Measurements from ENCODE around the gene MYH9. TPM values are rescaled to one million over a fixed set of nuclear protein-coding genes. Genes with fewer than 3 reads are reported as not detected.

The MYH9 gene
- total RNA-seq, 3 donors from 2014 or later (not counting 1 experiment from before 2014, with no cell fraction given) = 803 to 1,038 (median 808) TPM

- Histone ChIP-seq H3K4me3 (ENCODE audit: low read length) (no peak overlapping the region), H3K27ac (ENCODE audit: low read length) (no peak overlapping the region), H3K9me3 (ENCODE audit: control insufficient read depth, insufficient read depth, low read length) (no peaks in the 10 kb centered on the region), H3K4me1 (ENCODE audit: control insufficient read depth, insufficient read depth, low read length) (peaks cover 17% of the 10 kb centered on the region), H3K36me3 (ENCODE audit: control insufficient read depth, insufficient read depth, low read length) (no peaks in the 10 kb centered on the region), H3K27me3 (ENCODE audit: control insufficient read depth, insufficient read depth, low read length) (no peaks in the 10 kb centered on the region)
- Mint-ChIP-seq H3K27ac (no peak overlapping the region), H3K4me1 (peaks cover 16 to 25% of the 10 kb centered on the region in 2 donors), H3K36me3 (no peaks in the 10 kb centered on the region), H3K9me3 (no peaks in the 10 kb centered on the region), H3K4me3 (no peak overlapping the region), H3K27me3 (ENCODE audit: low read depth in 2 of 2) (no peaks in the 10 kb centered on the region)
- DNase-seq = no peak
- ATAC-seq = peak in 2 of 3 donors; percentile 18 to 81
- TF ChIP-seq CTCF (IDR thresholded peaks at IDR 0.05) = no peak
- 77% methylated on average over 11 of the region's 16 CpGs for WGBS (ENCODE audit: insufficient coverage)
- intact Hi-C loops (cut with micrococcal nuclease) = no loop called here
Observed at GRCh38 chr22:36423461-36424404, 36.0 kb upstream of the MYH9 start.

- no peaks in the 10 kb centered on the region for H3K27me3 Mint-ChIP-seq (ENCODE audit: low read depth in 2 of 2)
- peaks cover 16 to 25% of the 10 kb centered on the region in 2 donors for H3K4me1 Mint-ChIP-seq
- no peaks in the 10 kb centered on the region for H3K9me3 ChIP-seq (ENCODE audit: control insufficient read depth, insufficient read depth, low read length)
- H3K27ac ChIP-seq (ENCODE audit: low read length) = no peak overlapping the region
- no peaks in the 10 kb centered on the region for H3K27me3 ChIP-seq (ENCODE audit: control insufficient read depth, insufficient read depth, low read length)
- H3K4me1 ChIP-seq (ENCODE audit: control insufficient read depth, insufficient read depth, low read length) = peaks cover 22% of the 10 kb centered on the region
- 93% methylated on average over 14 of the region's 14 CpGs for WGBS (ENCODE audit: insufficient coverage)
- H3K4me3 Mint-ChIP-seq = no peak overlapping the region
- ATAC-seq (no peak), DNase-seq (no peak)
- no peak overlapping the region for H3K4me3 ChIP-seq (ENCODE audit: low read length)
- H3K36me3 ChIP-seq (ENCODE audit: control insufficient read depth, insufficient read depth, low read length) = no peaks in the 10 kb centered on the region
- no peaks in the 10 kb centered on the region for H3K9me3 Mint-ChIP-seq
- H3K36me3 Mint-ChIP-seq = no peaks in the 10 kb centered on the region
- no peak overlapping the region for H3K27ac Mint-ChIP-seq
- TF ChIP-seq CTCF (IDR thresholded peaks at IDR 0.05) = no peak
- intact Hi-C loops (cut with micrococcal nuclease) = no loop called here
Observed at GRCh38 chr22:36422287-36423014, 34.7 kb upstream of the MYH9 start.

GRCh38 chr22:36419912-36420882 is 32.4 kb upstream of the MYH9 start:
- no peaks in the 10 kb centered on the region for H3K9me3 ChIP-seq (ENCODE audit: control insufficient read depth, insufficient read depth, low read length)
- no peaks in the 10 kb centered on the region for H3K36me3 ChIP-seq (ENCODE audit: control insufficient read depth, insufficient read depth, low read length)
- intact Hi-C loops (cut with micrococcal nuclease) = no loop called here
- no peak for TF ChIP-seq CTCF (IDR thresholded peaks at IDR 0.05)
- 94% methylated on average over 21 of the region's 21 CpGs for WGBS (ENCODE audit: insufficient coverage)
- Mint-ChIP-seq H3K4me3 (peak overlapping the region; percentile 63), H3K4me1 (peaks cover 13 to 18% of the 10 kb centered on the region in 2 donors), H3K9me3 (no peaks in the 10 kb centered on the region), H3K27ac (peak overlapping the region; percentile 53 to 78), H3K36me3 (no peaks in the 10 kb centered on the region), H3K27me3 (ENCODE audit: low read depth in 2 of 2) (no peaks in the 10 kb centered on the region)
- H3K27me3 ChIP-seq (ENCODE audit: control insufficient read depth, insufficient read depth, low read length) = no peaks in the 10 kb centered on the region
- peaks cover 39% of the 10 kb centered on the region for H3K4me1 ChIP-seq (ENCODE audit: control insufficient read depth, insufficient read depth, low read length)
- no peak overlapping the region for H3K4me3 ChIP-seq (ENCODE audit: low read length)
- DNase-seq (no peak), ATAC-seq (no peak)
- no peak overlapping the region for H3K27ac ChIP-seq (ENCODE audit: low read length)
